Effector memory CD4-positive, alpha-beta T cell (primary cell): Measurements from ENCODE around the gene MEF2D.
A peak's percentile ranks its signal among the peaks of the same experiment; 100 is the strongest.

Source experiments
- DNase-seq, 3 donors: peaks; one replicate each; pipeline ENCODE4 v3.0.0-alpha.2; 2020
- H3K27ac ChIP-seq: 2 replicates; pipeline ENCODE4 v1.7.0; 2013; ENCODE audit warnings: mild to moderate bottlenecking, low read length, moderate library complexity; ENCODE audit not compliant: insufficient read depth, poor library complexity, severe bottlenecking
- H3K27me3 ChIP-seq: replicated peaks from 2 replicates; pipeline ENCODE4 v1.7.0; 2013; ENCODE audit warnings: mild to moderate bottlenecking, low read length; ENCODE audit not compliant: insufficient read depth, control insufficient read depth, poor library complexity, severe bottlenecking
- H3K36me3 ChIP-seq: 2 replicates; pipeline ENCODE4 v1.7.0; 2013; ENCODE audit warnings: mild to moderate bottlenecking, low read length, moderate library complexity; ENCODE audit not compliant: control insufficient read depth, insufficient read depth
- H3K4me1 ChIP-seq: 2 replicates; pipeline ENCODE4 v1.7.0; 2013; ENCODE audit warnings: low read length, mild to moderate bottlenecking; ENCODE audit not compliant: control insufficient read depth, insufficient read depth, poor library complexity, severe bottlenecking
- H3K4me3 ChIP-seq: 2 replicates; pipeline ENCODE4 v1.7.0; 2013; ENCODE audit warnings: low read length, low read depth, mild to moderate bottlenecking; ENCODE audit not compliant: insufficient read depth, poor library complexity, severe bottlenecking
- H3K9me3 ChIP-seq: 2 replicates; pipeline ENCODE4 v1.7.0; 2013; ENCODE audit warnings: mild to moderate bottlenecking, low read length, moderate library complexity; ENCODE audit not compliant: control insufficient read depth

Gene MEF2D

GRCh38 chr1:156502894-156503697 lies 2.5 kb upstream of the MEF2D start:
- peak overlapping the region; percentile 95 for H3K27ac ChIP-seq
- H3K4me3 ChIP-seq = peak overlapping the region; percentile 19
- no peaks in the 10 kb centered on the region for H3K36me3 ChIP-seq
- H3K9me3 ChIP-seq = no peaks in the 10 kb centered on the region
- no peaks in the 10 kb centered on the region for H3K27me3 ChIP-seq
- DNase-seq = no peak
- H3K4me1 ChIP-seq = peaks cover 59% of the 10 kb centered on the region

- Histone ChIP-seq H3K4me1 (peaks cover 65% of the 10 kb centered on the region), H3K36me3 (no peaks in the 10 kb centered on the region), H3K27me3 (no peaks in the 10 kb centered on the region), H3K4me3 (peak overlapping the region; percentile 19), H3K27ac (peak overlapping the region; percentile 95), H3K9me3 (no peaks in the 10 kb centered on the region)
- no peak for DNase-seq
Measured at GRCh38 chr1:156502391-156502893, 1.9 kb upstream of the MEF2D start.

DNA sequence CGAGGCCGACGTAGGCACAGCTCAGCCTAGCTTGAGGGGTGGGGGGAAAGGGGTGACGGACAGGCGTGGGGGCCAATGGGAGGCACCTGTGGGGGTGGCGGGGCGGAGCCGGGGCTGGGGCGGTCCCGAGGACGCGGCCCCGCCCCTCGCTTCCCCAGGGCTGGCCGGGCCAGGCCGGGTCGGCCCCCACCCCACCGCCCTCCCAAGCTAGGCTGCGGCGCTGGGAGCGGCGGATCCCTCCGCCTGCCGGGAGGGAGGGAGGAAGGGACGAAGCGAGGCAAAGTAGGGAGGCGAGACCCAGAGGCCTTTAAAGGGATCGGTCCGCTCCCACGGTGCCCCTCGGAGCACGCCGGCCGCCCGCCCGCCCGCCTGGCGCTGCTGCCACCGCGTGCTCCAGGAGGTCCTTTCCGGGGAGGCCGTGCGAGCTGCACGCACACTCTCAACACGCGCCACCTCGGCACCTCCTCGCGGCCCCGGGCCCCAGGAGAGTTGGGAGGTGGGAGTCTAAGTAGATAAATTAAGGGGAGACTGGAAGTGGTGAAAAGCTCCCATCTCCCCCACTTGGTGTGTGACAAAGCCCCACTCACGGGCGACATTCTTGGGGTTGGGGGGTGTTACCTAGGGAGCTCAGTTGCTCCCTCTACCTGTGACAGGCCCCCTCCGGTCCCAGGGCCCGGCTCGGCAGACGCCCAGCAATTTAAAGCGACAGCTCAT lies 375 bp upstream of the MEF2D start:
- Histone ChIP-seq H3K27ac (peak overlapping the region; percentile 95), H3K27me3 (no peaks in the 10 kb centered on the region), H3K4me1 (peaks cover 77% of the 10 kb centered on the region), H3K9me3 (no peaks in the 10 kb centered on the region), H3K36me3 (no peaks in the 10 kb centered on the region), H3K4me3 (peak overlapping the region; percentile 98)
- peak; percentile 89 to 90 (median 90) for DNase-seq

DNA sequence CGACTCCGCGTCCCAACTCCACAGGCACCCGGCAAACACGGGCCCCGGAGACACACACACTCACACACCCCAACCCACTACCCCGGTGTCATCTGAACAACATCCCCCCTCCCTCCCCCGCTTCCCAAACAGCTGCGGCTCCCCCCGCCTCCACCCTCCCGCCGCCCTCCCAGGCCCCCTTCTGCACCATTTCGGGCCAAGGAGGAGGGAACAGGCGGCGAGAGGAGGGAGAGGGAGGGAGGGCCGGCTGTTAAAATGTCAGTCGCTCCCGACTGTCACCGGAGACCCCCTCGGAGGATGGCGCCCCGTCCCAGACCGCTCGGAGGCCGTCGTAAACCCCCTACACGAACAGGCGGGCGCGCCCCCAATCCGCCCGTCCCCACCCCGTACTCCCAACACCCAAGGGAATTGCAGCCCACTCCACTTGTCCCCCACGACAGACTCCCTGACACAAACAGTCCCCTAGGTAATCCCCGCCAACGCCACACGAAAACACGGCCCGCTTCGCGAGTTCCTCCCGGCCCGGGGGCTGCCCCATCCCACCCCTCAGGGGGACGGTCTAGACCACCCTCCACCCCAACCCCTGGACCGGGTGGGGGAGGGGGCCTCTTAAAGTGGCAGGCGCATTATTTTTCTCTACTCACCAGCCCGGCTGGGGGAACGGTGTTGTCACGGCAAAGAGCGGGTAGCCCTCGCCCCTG lies 583 bp downstream of the MEF2D start:
- peak; percentile 24 to 36 (median 35) for DNase-seq
- Histone ChIP-seq H3K9me3 (no peaks in the 10 kb centered on the region), H3K27ac (peak overlapping the region; percentile 95), H3K36me3 (peaks cover 1% of the 10 kb centered on the region), H3K4me3 (peak overlapping the region; percentile 98), H3K4me1 (peaks cover 79% of the 10 kb centered on the region), H3K27me3 (no peaks in the 10 kb centered on the region)

GRCh38 chr1:156499194-156499841 lies 1.3 kb downstream of the MEF2D start:
- H3K27me3 ChIP-seq = no peaks in the 10 kb centered on the region
- H3K27ac ChIP-seq = peak overlapping the region; percentile 95
- DNase-seq = no peak
- peak overlapping the region; percentile 98 for H3K4me3 ChIP-seq
- peaks cover 81% of the 10 kb centered on the region for H3K4me1 ChIP-seq
- H3K36me3 ChIP-seq = peaks cover 4% of the 10 kb centered on the region
- no peaks in the 10 kb centered on the region for H3K9me3 ChIP-seq

- H3K4me1 ChIP-seq = peaks cover 80% of the 10 kb centered on the region
- peaks cover 4% of the 10 kb centered on the region for H3K36me3 ChIP-seq
- H3K4me3 ChIP-seq = peak overlapping the region; percentile 98
- H3K27me3 ChIP-seq = no peaks in the 10 kb centered on the region
- no peaks in the 10 kb centered on the region for H3K9me3 ChIP-seq
- DNase-seq = no peak
- peak overlapping the region; percentile 95 for H3K27ac ChIP-seq
Measured at GRCh38 chr1:156498432-156499193, 2.0 kb downstream of the MEF2D start.

GRCh38 chr1:156497743-156498431 lies 2.7 kb downstream of the MEF2D start:
- peak overlapping the region; percentile 98 for H3K4me3 ChIP-seq
- H3K9me3 ChIP-seq = no peaks in the 10 kb centered on the region
- H3K4me1 ChIP-seq = peaks cover 80% of the 10 kb centered on the region
- H3K27ac ChIP-seq = no peak overlapping the region
- H3K36me3 ChIP-seq = peaks cover 4% of the 10 kb centered on the region
- no peak for DNase-seq
- no peaks in the 10 kb centered on the region for H3K27me3 ChIP-seq

DNA sequence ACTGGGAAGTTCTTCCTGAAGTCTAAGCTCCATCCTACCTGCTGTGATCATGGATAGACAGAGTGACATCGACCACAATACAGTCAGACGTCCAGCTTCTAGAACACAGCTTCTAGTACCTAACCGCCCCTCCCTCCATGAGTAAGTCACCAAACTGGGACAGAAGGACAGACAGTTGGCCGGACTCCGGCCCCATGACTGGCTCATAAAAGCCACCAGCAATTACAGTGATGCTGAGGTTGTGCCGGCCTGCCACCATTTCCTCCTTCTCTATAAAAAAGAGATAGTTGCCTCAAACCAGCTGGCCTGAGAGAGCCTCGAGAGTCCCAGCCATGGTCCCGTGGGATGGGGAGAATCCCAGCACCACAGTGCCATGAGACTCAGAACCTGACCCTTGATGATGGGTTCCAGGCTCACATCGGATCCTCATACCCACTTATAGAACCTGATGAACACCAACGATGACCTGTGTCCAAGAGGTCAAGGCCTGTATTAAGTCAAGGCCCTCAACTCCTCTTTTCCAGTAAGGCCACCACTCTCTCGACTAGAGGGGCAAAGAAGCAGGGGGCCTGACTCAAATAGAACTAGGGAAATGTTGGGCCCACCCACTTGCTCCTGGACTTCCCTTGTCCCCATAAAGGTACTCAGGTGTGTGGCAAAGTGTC lies 3.4 kb downstream of the MEF2D start:
- no peak overlapping the region for H3K4me3 ChIP-seq
- H3K27ac ChIP-seq = no peak overlapping the region
- no peaks in the 10 kb centered on the region for H3K27me3 ChIP-seq
- H3K9me3 ChIP-seq = no peaks in the 10 kb centered on the region
- peaks cover 4% of the 10 kb centered on the region for H3K36me3 ChIP-seq
- no peak for DNase-seq
- H3K4me1 ChIP-seq = peaks cover 80% of the 10 kb centered on the region
